GM19240 (cell line): ENCODE data around the gene LAMTOR4.
"Not testable (repeated sequence)": the region's sequence is repeated elsewhere in the genome, so short reads cannot be mapped to it uniquely, and the experiment has no call there.

Experiments used
- DNase-seq: peaks from one replicate; pipeline ENCODE4 v3.0.0; 2011; ENCODE audit warnings: low spot score; ENCODE audit not compliant: insufficient read length

Gene LAMTOR4

DNA sequence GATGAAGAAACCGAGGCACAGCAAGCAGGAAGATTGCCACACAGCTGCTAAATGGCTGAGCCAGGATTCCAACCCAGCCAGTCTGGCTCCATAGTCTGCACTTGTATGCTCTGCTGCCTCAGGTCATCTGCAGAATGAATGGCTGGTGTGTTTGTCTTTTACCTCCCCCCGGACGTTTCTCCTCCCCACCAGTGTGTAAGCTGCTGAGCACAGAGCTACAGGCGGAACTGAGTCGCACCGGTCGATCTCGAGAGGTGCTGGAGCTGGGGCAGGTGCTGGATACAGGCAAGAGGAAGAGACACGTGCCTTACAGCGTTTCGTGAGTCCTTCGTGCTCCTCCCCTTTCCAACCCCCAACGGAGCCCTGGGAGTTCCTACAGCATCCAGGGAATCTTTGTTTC, 26.7 kb upstream of the LAMTOR4 start:
- no peak for DNase-seq

DNA sequence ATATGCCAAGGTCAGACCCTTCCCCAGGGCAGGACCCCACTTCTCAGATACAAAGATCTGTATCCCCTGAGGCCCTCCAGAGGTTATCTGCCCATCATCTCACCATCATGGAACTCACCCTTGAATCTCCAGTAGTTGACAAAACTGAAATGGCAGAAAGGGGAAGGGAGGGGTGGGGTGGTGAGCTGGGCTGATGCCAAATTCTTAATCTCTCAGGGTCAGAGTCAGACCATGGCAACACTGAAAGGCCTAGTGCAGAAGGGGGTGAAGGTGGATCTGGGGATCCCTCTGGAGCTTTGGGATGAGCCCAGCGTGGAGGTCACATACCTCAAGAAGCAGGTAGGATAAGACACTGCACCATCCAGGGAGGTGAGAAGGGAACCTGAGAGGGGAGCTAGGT, 26.1 kb upstream of the LAMTOR4 start:
- DNase-seq: no peak

DNA sequence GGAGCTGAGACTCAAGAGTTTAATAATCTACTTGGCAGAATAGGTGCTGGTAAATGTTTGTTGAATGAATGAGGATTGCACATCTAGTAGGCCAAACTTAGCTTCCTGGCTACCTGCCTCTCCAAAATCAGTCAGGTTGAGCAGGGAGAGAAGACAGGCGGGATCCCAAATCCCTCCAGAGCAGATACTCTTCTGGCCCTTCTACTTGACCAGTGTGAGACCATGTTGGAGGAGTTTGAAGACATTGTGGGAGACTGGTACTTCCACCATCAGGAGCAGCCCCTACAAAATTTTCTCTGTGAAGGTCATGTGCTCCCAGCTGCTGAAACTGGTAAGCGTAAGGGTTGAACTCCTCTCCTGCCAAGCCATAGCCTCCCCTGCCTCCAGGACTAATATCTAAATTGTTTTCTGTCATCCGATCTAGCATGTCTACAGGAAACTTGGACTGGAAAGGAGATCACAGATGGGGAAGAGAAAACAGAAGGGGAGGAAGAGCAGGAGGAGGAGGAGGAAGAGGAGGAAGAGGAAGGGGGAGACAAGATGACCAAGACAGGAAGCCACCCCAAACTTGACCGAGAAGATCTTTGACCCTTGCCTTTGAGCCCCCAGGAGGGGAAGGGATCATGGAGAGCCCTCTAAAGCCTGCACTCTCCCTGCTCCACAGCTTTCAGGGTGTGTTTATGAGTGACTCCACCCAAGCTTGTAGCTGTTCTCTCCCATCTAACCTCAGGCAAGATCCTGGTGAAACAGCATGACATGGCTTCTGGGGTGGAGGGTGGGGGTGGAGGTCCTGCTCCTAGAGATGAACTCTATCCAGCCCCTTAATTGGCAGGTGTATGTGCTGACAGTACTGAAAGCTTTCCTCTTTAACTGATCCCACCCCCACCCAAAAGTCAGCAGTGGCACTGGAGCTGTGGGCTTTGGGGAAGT, 24.2 kb upstream of the LAMTOR4 start:
- no peak for DNase-seq

DNA sequence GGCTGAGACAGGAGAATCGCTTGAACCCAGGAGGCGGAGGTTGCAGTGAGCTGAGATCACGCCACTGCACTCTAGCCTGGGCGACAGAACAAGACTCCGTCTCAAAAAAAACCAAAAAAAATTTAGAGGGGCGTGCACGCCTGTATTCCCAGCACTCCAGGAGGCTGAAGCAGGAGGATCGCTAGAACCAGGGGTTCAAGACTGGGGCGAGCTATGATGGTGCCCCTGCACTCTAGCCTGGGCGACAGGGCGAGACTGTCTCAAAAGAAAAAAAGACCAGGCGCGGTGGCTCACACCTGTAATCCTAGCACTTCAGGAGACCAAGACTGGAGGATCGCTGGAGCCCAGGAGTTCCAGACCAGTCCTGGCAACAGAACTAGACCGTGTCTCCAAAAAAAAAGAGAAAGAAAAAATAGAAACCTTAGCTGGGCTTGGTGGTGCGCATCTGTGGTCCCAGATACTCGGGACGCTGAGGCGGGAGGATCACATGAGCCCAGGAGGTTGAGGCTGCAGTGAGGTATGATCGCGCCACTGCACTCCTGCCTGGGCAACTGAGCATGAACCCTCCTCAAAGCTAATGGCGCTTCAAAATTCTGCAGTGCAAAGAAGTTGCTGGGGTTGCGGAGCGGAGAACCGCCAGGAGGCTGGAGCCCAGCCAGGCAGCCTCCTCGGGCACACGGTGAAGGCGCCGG, 22.3 kb upstream of the LAMTOR4 start:
- DNase-seq: no peak

DNA sequence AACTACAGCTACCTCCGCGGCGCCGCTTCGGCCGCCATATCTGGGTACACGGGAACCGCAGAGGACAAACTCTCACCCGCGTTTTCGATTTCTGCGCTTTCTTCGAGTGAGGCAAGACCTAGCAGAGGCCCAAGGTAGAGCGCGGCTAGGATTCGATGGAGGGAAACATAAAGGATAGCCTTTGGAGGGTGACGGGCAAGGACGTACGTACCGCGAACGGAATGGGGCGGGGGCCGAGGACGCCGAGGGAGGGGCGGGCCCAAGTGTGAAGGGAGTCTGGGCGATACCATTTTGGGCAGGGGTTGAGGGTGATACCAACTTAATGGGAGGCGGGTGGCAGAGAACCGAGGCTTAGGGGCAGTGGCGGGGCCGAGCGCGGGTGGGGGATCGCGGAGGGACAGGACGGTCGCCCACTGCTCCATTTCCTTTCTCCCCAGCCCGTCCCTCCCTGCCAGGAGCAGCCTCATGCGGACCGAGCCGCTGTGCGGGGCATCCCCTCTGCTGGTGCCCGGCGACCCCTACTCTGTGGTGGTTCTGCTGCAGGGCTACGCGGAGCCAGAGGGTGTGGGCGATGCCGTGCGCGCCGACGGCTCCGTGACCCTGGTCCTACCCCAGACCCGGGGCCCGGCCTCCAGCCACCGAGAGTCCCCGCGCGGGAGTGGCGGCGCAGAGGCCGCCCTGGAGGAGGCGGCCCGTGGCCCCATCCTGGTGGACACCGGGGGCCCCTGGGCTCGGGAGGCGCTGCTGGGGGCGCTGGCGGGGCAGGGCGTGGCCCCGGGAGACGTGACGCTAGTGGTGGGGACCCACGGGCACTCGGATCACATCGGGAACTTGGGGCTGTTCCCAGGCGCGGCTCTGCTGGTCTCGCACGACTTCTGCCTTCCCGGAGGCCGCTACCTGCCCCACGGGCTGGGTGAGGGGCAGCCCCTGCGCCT, 21.5 kb upstream of the LAMTOR4 start, which contains the start of gene MBLAC1:
Gene MBLAC1, plus strand, starts transcription at position 37 of the 935 bp plus-strand sequence. Its CDS starts 429 bp downstream, at position 466.
- no peak for DNase-seq

DNA sequence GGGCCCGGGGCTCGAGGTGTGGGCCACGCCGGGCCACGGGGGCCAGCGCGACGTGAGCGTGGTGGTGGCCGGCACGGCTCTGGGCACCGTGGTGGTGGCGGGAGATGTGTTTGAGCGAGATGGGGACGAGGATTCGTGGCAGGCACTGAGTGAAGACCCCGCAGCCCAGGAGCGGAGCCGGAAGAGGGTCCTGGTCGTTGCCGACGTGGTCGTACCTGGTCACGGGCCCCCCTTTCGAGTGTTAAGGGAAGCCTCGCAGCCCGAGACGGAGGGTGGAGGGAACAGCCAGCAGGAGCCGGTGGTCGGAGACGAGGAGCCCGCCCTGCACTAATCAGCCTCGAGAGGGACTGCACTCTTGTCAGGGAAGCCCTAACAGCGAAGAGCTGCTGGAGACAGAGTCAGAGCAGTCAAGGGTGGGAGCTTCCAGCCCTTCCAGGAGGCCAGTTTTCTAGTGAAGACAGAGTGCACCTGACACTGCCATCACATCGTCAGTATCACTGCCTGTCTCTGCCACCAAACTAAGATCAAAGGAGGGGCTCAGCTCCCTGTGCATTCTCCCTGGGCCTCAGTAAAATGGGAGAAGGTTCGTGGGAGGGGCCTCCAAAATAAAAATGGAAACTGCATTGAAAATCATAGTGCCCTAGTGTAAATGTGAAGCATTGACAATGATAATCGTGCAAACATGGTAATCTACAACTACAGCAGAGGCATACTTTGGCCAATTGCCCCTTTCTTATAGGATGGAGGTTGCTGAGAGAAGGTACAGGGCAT, 20.7 kb upstream of the LAMTOR4 start:
- no peak for DNase-seq

DNA sequence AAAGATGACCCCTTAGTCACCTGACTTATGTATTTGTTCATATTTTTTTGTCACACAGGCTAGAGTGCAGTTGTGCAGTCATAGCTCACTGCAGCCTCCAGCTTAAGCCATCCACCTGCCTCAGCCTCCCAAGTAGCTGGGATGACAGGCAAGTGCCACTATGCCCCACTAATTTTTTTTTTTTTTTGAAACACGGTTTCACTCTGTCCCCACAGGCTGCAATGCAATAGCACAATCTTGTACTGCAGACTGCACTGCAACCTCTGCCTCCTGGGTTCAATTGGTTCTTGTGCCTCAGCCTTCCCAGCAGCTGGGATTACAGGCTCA, 20.1 kb upstream of the LAMTOR4 start:
- no peak for DNase-seq

DNA sequence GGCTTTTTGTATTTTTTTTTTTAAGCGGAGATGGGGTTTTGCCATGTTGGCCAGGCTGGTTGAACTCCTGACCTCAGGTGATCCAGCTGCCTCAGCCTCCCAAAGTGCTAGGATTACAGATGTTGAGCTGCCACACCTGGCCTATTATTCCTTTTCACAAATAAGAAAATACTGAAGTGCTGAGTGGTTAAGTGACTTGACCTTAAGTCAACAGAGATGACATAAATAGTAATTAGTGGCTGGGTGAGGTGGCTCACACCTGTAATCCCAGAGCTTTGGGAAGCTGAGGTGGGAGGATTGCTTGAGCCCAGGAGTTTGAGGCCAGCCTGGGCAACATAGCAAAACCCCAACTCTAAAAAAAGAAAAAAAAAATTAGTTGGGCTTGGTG, 18.5 kb upstream of the LAMTOR4 start:
- not testable (repeated sequence) for DNase-seq

DNA sequence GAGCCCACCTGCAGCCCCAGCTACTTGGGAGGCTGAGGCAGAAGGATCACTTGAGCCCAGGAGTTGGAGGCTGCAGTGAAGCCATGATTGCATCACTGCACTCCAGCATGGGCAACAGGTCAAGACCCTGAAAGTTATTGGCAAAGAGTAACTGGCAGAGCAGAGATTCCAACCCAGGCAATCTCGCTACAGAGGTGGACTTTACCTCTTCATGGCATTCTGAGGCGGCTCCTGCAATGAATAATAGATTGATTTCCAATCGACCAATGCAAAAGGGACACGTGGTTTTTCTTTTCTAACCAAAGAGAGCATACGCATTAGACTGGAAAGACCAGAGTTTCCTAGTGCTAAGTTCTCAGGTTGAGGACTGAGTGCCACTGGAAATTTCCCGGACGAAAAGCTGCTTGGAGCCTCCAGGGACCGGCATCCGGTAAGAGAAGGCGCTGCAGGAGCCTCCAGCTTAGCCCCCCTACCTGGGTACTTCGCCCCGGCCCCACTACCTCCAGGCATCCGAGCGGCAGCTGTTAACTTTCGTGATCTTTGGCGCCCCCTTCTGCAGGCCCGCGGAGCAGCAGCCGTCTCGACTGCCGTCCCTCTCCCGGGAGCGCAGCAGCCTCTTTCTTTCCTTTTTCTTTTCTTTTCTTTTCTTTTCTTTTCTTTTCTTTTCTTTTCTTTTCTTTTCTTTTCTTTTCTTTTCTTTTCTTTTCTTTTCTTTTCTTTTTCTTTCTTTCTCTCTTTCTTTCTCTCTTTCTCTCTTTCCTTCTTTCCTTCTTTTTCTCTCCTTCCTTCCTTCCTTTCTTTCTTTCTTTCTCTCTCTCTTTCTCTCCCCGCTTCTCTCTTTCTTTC, 17.9 kb upstream of the LAMTOR4 start:
- peak; percentile 61 for DNase-seq

DNA sequence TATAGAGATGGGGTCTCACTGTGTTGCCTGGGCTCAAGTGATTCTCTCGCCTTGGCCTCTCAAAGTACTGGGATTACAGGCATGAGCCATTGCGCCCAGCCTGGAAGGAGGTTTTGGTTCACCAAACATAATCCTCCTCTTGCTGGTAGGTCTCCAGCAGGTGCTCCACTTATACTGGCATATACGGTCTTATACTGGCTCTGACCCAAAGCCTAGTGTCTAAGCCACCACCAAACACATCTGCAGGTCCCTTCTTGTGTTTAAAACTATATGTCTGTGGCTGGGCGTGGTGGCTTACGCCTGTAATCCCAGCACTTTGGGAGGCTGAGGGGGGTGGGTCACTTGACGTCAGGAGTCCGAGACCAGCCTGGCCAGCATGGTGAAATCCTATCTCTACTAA, 16.6 kb upstream of the LAMTOR4 start:
- DNase-seq: no peak

DNA sequence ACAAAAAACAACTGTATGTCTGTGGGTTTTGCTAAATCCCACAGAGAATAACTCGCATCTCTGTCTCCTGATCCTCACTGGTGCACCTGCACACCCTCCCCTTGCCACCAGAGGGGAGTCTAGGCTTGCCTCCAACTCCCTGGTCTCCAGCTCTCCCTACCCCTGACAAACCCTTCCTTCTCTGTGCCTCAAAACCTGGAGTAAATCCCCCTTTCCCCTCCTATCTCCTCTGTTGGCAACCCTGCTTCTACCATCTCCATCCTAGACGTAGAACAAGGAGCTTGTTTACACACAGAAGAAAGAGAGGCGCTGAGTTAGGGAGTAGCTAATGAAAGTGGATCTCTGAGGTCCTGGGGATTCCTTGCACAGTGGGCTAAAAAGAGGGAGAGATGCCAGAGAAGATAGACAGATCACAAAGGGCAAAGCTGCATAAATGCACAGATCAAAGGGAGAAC, 16.0 kb upstream of the LAMTOR4 start:
- DNase-seq: peak; percentile 57

DNA sequence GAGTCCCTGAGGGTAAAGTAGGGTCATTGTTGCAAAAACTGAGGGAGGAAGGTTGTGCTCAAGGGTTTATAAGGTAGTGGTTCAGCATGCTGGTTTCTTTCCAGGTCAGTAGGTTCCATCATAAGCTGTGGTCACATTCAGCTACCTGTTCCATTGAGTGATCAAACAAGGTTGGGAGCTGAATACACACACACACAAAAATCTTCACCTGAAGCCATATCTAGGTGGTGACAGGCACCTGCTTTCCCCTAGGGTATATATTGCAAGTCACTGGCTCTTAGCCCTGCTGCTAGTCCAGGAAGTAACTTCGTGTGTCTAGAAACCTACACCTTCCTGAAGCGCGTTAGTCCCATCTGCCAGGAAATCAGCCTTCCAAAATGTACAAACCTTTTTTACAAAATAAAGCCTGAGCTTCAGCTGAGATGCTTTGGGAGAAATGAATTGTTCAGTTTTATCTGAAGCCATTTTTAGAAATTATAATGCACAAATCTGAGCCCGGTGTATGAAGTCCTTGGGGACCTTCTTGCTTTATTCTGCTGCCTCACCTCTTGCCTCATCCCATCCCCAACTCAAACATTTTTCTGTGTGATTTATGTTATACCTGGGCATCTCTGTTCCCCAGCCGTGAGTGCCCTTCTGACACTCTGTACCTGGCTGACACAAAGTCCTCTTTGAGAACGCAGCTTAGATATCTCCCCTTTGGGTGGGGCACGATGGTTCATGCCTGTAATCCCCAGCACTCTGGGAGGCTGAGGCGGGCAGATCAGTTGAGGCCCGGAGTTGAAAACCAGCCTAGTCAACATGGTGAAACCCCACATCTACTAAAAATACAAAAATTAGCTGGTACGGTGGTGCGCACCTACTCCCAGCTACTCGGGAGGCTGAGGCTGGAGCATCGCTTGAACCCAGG, 10.6 kb upstream of the LAMTOR4 start:
- no peak for DNase-seq

DNA sequence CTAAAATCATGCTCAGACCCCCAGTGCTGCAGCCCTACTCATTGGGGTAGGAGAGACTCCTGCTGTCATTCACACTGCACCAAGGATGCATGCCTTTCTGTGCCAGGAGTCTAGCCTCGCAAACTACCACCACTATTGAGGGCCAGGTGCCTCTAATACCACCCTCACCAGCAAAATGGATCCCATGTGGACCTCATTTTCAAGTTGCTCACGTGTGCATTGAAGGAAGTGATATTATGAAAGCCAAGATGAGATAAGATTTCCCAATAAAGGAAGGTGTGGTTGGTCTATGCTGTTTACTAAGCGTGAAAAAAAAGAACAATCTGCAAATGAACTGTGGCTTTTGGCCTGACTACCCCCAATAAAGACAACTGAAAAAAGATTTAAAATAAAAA, 7.2 kb upstream of the LAMTOR4 start:
- DNase-seq: no peak

DNA sequence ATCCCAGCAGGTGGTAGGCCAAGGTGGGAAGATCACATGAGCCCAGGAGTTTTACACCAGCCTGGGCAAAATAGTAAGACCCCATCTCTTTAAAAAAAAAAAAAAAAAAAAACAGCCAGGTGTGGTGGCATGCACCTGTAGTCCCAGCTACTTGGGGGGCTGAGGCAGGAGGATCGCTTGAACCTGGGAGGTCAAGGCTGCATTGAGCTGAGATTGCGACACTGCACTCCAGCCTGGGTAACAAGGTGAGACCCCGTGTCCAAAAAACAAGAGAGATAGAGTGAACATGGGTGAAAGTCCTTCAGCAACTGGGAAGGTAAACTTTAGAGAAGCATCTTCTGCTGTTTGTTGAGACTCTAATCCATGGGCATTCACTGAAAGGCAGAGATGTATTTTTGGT, 6.3 kb upstream of the LAMTOR4 start:
- no peak for DNase-seq

DNA sequence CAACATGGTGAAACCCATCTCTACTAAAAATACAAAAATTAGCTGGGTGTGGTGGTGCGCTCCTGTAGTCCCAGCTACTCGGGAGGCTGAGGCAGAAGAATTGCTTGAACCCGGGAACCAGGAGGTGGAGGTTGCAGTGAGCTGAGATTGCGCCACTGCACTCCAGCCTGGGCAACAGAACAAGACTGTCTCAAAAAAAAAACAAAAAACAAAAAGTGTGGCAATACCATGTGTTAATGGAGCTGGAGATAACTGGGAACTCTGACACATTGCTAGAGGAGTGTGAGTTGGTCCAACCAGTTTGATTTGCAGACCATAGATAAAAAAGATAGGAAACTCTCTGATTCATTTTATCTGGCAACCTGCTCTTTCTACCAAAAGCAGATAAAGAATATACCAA, 2.4 kb upstream of the LAMTOR4 start:
- DNase-seq: not testable (repeated sequence)

DNA sequence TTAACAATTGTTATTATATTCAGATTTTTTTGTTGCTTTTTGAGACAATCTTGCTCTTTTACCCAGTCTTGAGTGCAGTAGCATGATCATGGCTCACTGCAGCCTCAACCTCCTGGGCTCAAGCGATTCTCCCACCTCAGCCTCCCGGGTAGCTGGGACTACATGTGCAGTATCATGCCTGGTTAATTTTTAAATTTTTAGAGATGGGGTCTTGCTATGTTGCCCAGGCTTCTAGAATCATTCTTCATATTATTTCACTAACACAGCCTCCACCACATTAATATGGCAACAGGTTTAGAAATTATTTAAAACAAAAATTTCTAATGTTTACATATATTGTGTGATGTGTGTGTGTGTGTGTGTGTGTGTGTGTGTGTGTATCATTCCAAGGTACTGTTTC, 1.4 kb upstream of the LAMTOR4 start:
- DNase-seq: no peak

DNA sequence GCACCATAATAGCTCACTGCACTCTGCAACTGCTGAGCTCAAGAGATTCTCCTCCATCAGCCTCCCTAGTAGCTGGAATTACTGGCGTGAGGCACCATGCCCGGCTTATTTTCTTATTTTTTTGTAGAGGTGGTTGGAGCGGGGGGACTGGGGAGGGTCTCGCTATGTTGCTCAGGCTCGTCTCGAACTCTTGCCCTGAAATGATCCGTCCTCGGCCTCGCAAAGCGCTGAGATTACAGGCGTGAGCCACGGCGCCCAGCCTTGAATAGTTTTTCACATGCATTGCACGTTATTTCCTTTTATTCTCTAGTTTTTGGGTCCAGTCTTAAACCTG, 526 bp upstream of the LAMTOR4 start:
- no peak for DNase-seq

DNA sequence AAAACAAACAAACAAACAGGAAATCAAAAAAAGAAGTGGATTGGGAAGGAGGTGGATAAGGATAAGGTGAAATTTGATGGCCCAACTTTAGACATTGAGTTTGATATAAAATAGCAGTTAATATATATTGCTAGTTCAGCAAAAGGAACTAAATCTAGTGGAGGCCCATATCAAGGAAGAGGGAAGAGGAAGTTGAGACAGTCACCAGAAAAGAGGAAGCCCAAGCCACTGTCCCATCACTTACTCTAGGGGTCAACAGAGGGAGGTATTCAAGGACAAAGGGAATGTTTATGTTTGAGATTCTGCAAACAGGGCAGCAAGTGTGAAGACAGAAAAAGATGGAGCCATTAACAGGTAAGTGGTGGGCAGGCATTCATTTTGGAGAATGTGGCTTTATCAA, 3.7 kb downstream of the LAMTOR4 start:
- no peak for DNase-seq
